Mucosa of descending colon (tissue), 3 donors: ENCODE results near the gene OR51B4. TPM values are rescaled to one million over a fixed set of nuclear protein-coding genes. Genes with fewer than 3 reads are reported as not detected.

Experiments used
- ATAC-seq: fragments of 200-7000 bp; cut with Tn5 transposase; one replicate; pipeline ENCODE4 v1.9.1; 2020; ENCODE audit warnings: mild to moderate bottlenecking, moderate library complexity
- DNase-seq, 3 donors: peaks; one replicate each; pipeline ENCODE4 v3.0.0-alpha.2; 2020
- H3K36me3 ChIP-seq: fragments of 200-600 bp; one replicate; pipeline ENCODE4 v1.8.0; 2021; ENCODE audit warnings: low read depth, mild to moderate bottlenecking
- H3K4me1 ChIP-seq: fragments of 200-600 bp; one replicate; pipeline ENCODE4 v1.8.0; 2021; ENCODE audit warnings: low read depth, mild to moderate bottlenecking
- H3K4me3 ChIP-seq: fragments of 200-600 bp; one replicate; pipeline ENCODE4 v1.8.0; 2021; ENCODE audit warnings: mild to moderate bottlenecking
- H3K9me3 ChIP-seq: fragments of 200-600 bp; one replicate; pipeline ENCODE4 v1.8.0; 2021; ENCODE audit warnings: mild to moderate bottlenecking
- intact Hi-C, 2 donors: fragments of 100-400 bp; cut with DNase I in 1 of 2; cut with micrococcal nuclease in 1 of 2; formaldehyde crosslinking; loops; one replicate each; pipeline versions ENCODE4 v1.11.0 to v1.11.1; 2022; cut with DNase I, micrococcal nuclease
- long read RNA-seq, 2 donors: library from polyadenylated mRNA; unstranded; transcript quantifications; one replicate each; pipeline ENCODE4 v2.0.0, GENCODE V29; 2019 to 2021
- total RNA-seq, 3 donors: library from RNA; stranded (reverse); fragmentation: NEBNext Ultra II Directional in 2 of 3; extraction: Animal tissue kit (Norgen Biotek cat#: 25700) in 2 of 3; gene quantifications; one replicate each; pipeline versions ENCODE4 v1.2.1 to v1.2.4, GENCODE V29; 2021 to 2023
- TF ChIP-seq, protein P1 (sequence below): fragments of 200-600 bp; IDR thresholded peaks from one replicate; pipeline ENCODE4 v1.8.0; 2022; ENCODE audit warnings: antibody characterized with exemption, mild to moderate bottlenecking
- donor health status: DM: no; HTN: no; CAD: no; lungs with moderate emphysema.
- donor health status: DM: no; HTN: no; CAD: no.
- donor health status: DM: no; HTN: yes; CAD: no.

The OR51B4 gene, protein sequence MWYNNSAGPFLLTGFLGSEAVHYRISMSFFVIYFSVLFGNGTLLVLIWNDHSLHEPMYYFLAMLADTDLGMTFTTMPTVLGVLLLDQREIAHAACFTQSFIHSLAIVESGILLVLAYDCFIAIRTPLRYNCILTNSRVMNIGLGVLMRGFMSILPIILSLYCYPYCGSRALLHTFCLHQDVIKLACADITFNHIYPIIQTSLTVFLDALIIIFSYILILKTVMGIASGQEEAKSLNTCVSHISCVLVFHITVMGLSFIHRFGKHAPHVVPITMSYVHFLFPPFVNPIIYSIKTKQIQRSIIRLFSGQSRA
- total RNA-seq, result not detected
- long read RNA-seq, donor 1, result 0 reads
- long read RNA-seq, donor 2, result 0 reads

DNA sequence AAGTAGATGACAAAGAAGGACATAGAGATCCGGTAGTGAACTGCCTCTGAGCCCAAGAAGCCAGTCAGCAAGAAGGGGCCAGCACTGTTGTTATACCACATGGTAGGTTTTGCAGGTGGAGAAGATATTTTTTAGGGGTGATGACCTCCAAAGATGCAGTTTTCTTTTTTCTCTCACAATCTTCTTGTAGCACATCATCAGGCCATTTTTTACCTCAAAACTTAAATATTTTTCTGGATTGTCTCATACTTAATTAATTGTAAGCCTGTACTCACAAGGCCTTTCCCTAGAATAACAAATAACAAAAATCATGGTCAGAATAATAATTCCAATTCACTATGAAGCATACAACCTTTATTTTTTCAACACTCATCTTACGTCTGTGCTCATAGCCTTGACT is at the start of gene OR51B4:
OR51B4 (minus strand) TSS at position 101 of the 400 bp plus-strand sequence; CDS start at position 101, 0 bp downstream.
- Histone ChIP-seq H3K4me3 (no peak within 1 kb of the TSS), H3K36me3 (no peaks in the 10 kb centered on the region), H3K9me3 (no peaks in the 10 kb centered on the region), H3K4me1 (no peaks in the 10 kb centered on the region)
- DNase-seq (no peak), ATAC-seq (no peak)
- TF ChIP-seq, protein P1, sequence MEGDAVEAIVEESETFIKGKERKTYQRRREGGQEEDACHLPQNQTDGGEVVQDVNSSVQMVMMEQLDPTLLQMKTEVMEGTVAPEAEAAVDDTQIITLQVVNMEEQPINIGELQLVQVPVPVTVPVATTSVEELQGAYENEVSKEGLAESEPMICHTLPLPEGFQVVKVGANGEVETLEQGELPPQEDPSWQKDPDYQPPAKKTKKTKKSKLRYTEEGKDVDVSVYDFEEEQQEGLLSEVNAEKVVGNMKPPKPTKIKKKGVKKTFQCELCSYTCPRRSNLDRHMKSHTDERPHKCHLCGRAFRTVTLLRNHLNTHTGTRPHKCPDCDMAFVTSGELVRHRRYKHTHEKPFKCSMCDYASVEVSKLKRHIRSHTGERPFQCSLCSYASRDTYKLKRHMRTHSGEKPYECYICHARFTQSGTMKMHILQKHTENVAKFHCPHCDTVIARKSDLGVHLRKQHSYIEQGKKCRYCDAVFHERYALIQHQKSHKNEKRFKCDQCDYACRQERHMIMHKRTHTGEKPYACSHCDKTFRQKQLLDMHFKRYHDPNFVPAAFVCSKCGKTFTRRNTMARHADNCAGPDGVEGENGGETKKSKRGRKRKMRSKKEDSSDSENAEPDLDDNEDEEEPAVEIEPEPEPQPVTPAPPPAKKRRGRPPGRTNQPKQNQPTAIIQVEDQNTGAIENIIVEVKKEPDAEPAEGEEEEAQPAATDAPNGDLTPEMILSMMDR, result no peak
- intact Hi-C loops, result no loop called here

DNA sequence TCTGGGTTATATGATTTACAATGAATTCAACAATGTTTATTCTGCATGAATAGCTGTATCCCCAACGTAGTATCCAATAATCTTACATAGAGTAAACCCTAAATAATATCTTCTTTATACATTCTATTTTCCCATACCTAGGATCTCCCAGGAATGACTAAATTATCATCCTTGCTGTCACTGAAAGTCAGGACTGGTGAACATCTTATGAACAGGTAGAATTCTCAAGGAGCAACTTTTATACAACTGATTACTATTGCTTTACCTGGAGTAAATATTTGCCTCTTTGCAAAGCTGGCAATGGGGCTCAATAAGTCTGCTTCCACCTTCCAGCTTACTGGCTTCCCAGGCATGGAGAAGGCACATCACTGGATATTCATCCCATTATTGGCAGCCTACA is 49.5 kb upstream of the OR51B4 start, which contains the start of gene OR51B6:
OR51B6 (plus strand) TSS at position 301 of the 400 bp plus-strand sequence; CDS start at position 301, 0 bp downstream.
- Histone ChIP-seq H3K4me1 (no peaks in the 10 kb centered on the region), H3K36me3 (no peaks in the 10 kb centered on the region), H3K9me3 (no peaks in the 10 kb centered on the region), H3K4me3 (no peak within 1 kb of the TSS)
- no peak for DNase-seq
- ATAC-seq, result no peak
- TF ChIP-seq, protein P1, result no peak
- intact Hi-C loops, result no loop called here

DNA sequence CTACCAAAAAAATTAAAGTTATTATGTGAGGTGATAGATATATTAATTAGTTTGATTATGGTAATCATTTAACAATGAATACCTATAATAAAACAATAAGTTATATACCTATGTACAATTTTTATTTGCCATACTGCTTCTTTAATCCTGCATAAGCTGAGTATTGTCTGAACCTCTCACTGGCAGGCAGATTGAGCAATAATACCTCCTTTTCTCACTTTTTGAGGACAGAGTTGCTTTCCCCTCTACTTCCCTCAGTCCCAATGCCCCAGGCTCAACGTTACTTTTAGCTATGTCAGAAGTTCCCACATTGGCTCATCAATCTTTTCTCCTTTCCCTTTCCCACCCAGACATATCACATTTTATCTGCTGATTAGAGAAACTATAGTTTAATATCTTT is 47.8 kb upstream of the OR51B4 start:
- Histone ChIP-seq H3K4me3 (no peak overlapping the region), H3K36me3 (no peaks in the 10 kb centered on the region), H3K4me1 (no peaks in the 10 kb centered on the region), H3K9me3 (no peaks in the 10 kb centered on the region)
- DNase-seq, result no peak
- TF ChIP-seq, protein P1, result no peak
- ATAC-seq, result no peak
- intact Hi-C loops, result no loop called here

DNA sequence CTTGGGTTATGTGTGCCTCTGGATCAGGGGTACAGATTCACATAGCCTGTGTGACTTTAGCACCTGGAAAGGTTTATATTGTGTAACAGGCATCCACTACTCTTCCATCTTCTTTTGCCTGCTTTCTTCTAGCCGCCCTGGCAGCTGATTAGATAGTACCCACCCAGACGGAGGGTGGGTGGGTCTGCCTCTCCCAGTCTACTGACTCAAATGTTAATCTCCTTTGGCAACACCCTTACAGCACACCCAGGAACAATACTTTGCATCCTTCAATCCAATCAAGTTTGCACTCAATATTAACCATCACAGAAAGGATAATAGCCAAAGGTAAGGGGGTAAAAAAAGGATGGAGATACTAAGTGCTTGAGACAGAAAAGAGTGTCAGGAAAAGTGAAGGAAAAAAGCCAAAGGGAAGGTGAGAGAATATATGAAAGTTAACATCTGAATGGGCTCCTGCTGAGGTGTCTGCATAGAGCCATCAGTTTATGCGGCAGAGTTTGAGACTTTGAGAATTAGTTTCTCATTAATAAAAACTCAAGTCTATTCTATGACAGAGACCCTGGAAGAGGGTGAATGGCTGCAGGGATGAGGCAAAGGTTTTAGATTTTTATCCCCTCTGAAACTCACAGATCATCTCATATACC is 46.9 kb upstream of the OR51B4 start:
- TF ChIP-seq, protein P1, result no peak
- Histone ChIP-seq H3K9me3 (no peaks in the 10 kb centered on the region), H3K36me3 (no peaks in the 10 kb centered on the region), H3K4me1 (no peaks in the 10 kb centered on the region), H3K4me3 (no peak overlapping the region)
- intact Hi-C loops, result no loop called here
- no peak for DNase-seq
- no peak for ATAC-seq

DNA sequence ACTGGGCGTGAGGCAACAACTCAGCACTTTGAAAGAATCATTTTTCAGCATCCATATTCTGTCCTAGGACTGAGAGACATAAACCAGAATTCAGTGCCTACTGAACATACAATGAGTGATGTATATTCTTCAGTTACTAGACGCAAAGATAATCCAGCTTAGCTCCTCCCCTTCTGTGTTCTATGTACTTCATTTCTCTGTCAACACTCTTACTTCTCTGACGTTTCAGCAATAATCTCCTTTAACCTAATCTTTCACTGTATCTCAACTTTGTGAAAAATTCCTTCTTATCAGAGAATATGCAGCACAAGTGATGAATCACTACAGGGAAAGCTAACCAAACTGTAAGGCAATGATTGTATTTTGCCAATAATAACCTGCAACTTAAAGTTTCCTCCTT is 44.1 kb upstream of the OR51B4 start:
- ATAC-seq, result no peak
- no peaks in the 10 kb centered on the region for H3K4me1 ChIP-seq
- H3K4me3 ChIP-seq, result no peak overlapping the region
- intact Hi-C loops, result no loop called here
- TF ChIP-seq, protein P1, result no peak
- no peaks in the 10 kb centered on the region for H3K9me3 ChIP-seq
- no peak for DNase-seq
- H3K36me3 ChIP-seq, result no peaks in the 10 kb centered on the region
